A549 (cell line): ENCODE data around the gene TBX5. TPM values are rescaled to one million over a fixed set of nuclear protein-coding genes. Genes with fewer than 3 reads are reported as not detected.

Experiments used
- ATAC-seq, 2 experiments: fragments of 200-7000 bp in 1 of 2; fragments of >200 bp in 1 of 2; cut with Nextera tagmentation in 1 of 2; cut with Tn5 transposase in 1 of 2; 3 replicates each; pipeline versions ENCODE4 v1.8.0 to v1.9.1; 2018 to 2020; ENCODE audit warnings: mild to moderate bottlenecking in 1 of 2, moderate library complexity in 1 of 2
- CTCF ChIA-PET: fragments of 300-600 bp; sonication (Branson Sonifier 250); formaldehyde crosslinking; extraction: SDS; loops from one replicate; lab custom pipeline; 2021; ENCODE audit warnings: antibody characterized with exemption, inconsistent platforms; lab: Yijun Ruan, JAX
- POLR2A ChIA-PET: fragments of 350-600 bp; formaldehyde crosslinking; extraction: SDS; loops from one replicate; lab custom pipeline; 2021; ENCODE audit warnings: antibody characterized with exemption, inconsistent platforms; lab: Yijun Ruan, JAX
- DNase-seq, 2 experiments: peaks; one replicate each; pipeline versions ENCODE4 v3.0.0 to v3.0.0-alpha.2; 2011 to 2016; ENCODE audit warnings: low read depth in 1 of 2, low spot score in 1 of 2
- FAIRE-seq: peaks from 2 replicates; lab custom pipeline; 2011; peaks lifted over from hg19 to GRCh38; lab: Jason Lieb, UNC
- H3K27ac ChIP-seq, 2 experiments: fragments of >200 bp; sonication (Bioruptor Twin); formaldehyde crosslinking; 3 replicates each; pipeline ENCODE4 v1.5.1; 2016 to 2017
- H3K4me1 ChIP-seq: fragments of >200 bp; sonication (Bioruptor Twin); formaldehyde crosslinking; 3 replicates; pipeline ENCODE4 v1.6.1; 2016
- H3K4me2 ChIP-seq: fragments of >200 bp; sonication (Bioruptor Twin); formaldehyde crosslinking; 3 replicates; pipeline ENCODE4 v1.6.1; 2016
- H3K4me3 ChIP-seq: fragments of >200 bp; sonication (Bioruptor Twin); formaldehyde crosslinking; 3 replicates; pipeline ENCODE4 v1.5.1; 2016
- H3K9me3 ChIP-seq: fragments of >200 bp; sonication (Bioruptor Twin); formaldehyde crosslinking; 3 replicates; pipeline ENCODE4 v1.6.1; 2016
- ATOH8 ChIP-seq: fragments of 250-450 bp; sonication (Bioruptor Pico); IDR thresholded peaks from 2 replicates; pipeline ENCODE4 v1.5.0; 2020; ENCODE audit warnings: low read depth, mild to moderate bottlenecking, moderate library complexity
- BHLHE40 ChIP-seq: IDR thresholded peaks from 2 replicates; pipeline ENCODE4 v1.6.1; 2012; ENCODE audit warnings: low read depth, low read length, inconsistent platforms
- CEBPB ChIP-seq, 2 experiments: fragments of >200 bp in 1 of 2; sonication (Bioruptor Twin) in 1 of 2; formaldehyde crosslinking in 1 of 2; IDR thresholded peaks; 2 replicates each; pipeline ENCODE4 v1.6.1; 2012 to 2016
- CHD4 ChIP-seq: fragments of 200-600 bp; sonication (generic); IDR thresholded peaks from 2 replicates; pipeline ENCODE4 v1.6.1; 2016; ENCODE audit warnings: antibody characterized with exemption, mild to moderate bottlenecking, borderline replicate concordance
- FOXS1 ChIP-seq: fragments of 250-450 bp; sonication (Bioruptor Pico); IDR thresholded peaks from 2 replicates; pipeline ENCODE4 v1.5.0; 2020; ENCODE audit warnings: mild to moderate bottlenecking, moderate library complexity
- GATA3 ChIP-seq: IDR thresholded peaks from 2 replicates; pipeline ENCODE4 v1.6.1; 2012; ENCODE audit warnings: borderline replicate concordance
- HES2 ChIP-seq: fragments of >200 bp; sonication (Bioruptor Twin); formaldehyde crosslinking; IDR thresholded peaks from 2 replicates; pipeline ENCODE4 v1.6.1; 2016
- HOXA7 ChIP-seq: fragments of 250-450 bp; sonication (Bioruptor Pico); IDR thresholded peaks from 2 replicates; pipeline ENCODE4 v1.5.0; 2020; ENCODE audit warnings: mild to moderate bottlenecking, moderate library complexity
- JUN ChIP-seq, 2 experiments: fragments of >200 bp; sonication (Bioruptor Twin); formaldehyde crosslinking; IDR thresholded peaks; 2 replicates in 1 of 2; 3 replicates in 1 of 2; pipeline ENCODE4 v1.6.1; 2016 to 2017
- JUNB ChIP-seq: fragments of >200 bp; sonication (Bioruptor Twin); formaldehyde crosslinking; IDR thresholded peaks from 2 replicates; pipeline ENCODE4 v1.6.1; 2016
- MAZ ChIP-seq: fragments of 150-350 bp; IDR thresholded peaks from 2 replicates; pipeline ENCODE4 v1.6.1; 2014; ENCODE audit warnings: antibody characterized with exemption, low read depth, low read length, borderline replicate concordance
- MYC ChIP-seq: IDR thresholded peaks from 2 replicates; pipeline ENCODE4 v1.6.1; 2012; ENCODE audit warnings: mild to moderate bottlenecking, inconsistent platforms, low read length, improper control_type of control experiment, borderline replicate concordance
- PHF8 ChIP-seq: fragments of 200-600 bp; sonication (generic); IDR thresholded peaks from 2 replicates; pipeline ENCODE4 v1.6.1; 2016; ENCODE audit warnings: low read depth, mild to moderate bottlenecking, antibody characterized with exemption, moderate library complexity, borderline replicate concordance
- RNF2 ChIP-seq: fragments of 200-600 bp; sonication (generic); IDR thresholded peaks from 2 replicates; pipeline ENCODE4 v1.6.1; 2016; ENCODE audit warnings: low read depth, mild to moderate bottlenecking, antibody characterized with exemption, moderate library complexity, borderline replicate concordance
- SREBF2 ChIP-seq: fragments of 450-650 bp; IDR thresholded peaks from 2 replicates; pipeline ENCODE4 v1.6.1; 2014; ENCODE audit warnings: mild to moderate bottlenecking, moderate library complexity
- TFCP2L1 ChIP-seq: fragments of 250-450 bp; sonication (Bioruptor Pico); IDR thresholded peaks from 2 replicates; pipeline ENCODE4 v1.5.0; 2021; ENCODE audit warnings: mild to moderate bottlenecking
- TP53 ChIP-seq: fragments of 250-450 bp; sonication (Bioruptor Pico); IDR thresholded peaks from 2 replicates; pipeline ENCODE4 v1.5.0; 2021; ENCODE audit warnings: mild to moderate bottlenecking, moderate library complexity
- ZFP36 ChIP-seq: fragments of 450-650 bp; IDR thresholded peaks from 2 replicates; pipeline ENCODE4 v1.6.1; 2014; ENCODE audit warnings: borderline replicate concordance; ENCODE audit not compliant: partially characterized antibody
- WGBS: methylation state at CpG from one replicate; pipeline ENCODE4 v1.1.6; 2017; ENCODE audit errors: missing lambda C conversion rate; 5-methylcytosine and 5-hydroxymethylcytosine counted together
- polyA plus RNA-seq, 4 experiments: library from polyadenylated mRNA; depleted of rRNA in 3 of 4; stranded (reverse); fragments of >200 nt; fragmentation: RNase III in 1 of 4; extraction: RNeasy Plus Mini Kit Qiagen cat#74134 plus additional on column Dnase treatment in 1 of 4; gene quantifications; 2 replicates in 3 of 4; 3 replicates in 1 of 4; pipeline ENCODE4 v1.2.3, GENCODE V29; 2011 to 2017
- TF ChIP-seq, protein P1 (sequence below): fragments of 250-450 bp; sonication (Bioruptor Pico); IDR thresholded peaks from 2 replicates; pipeline ENCODE4 v1.5.0; 2021; ENCODE audit warnings: mild to moderate bottlenecking, moderate library complexity, borderline replicate concordance
- TF ChIP-seq, protein P2 (sequence below): fragments of 200-600 bp; sonication (generic); IDR thresholded peaks from 2 replicates; pipeline ENCODE4 v1.6.1; 2016; ENCODE audit warnings: antibody characterized with exemption, mild to moderate bottlenecking, moderate library complexity
- TF ChIP-seq, protein P3 (sequence below): fragments of 450-650 bp; IDR thresholded peaks from 2 replicates; pipeline ENCODE4 v1.6.1; 2014; ENCODE audit warnings: antibody characterized with exemption

Gene TBX5
- polyA plus RNA-seq, 2 of the 4 experiments (the other 2 are of a cell fraction), result not detected

GRCh38 chr12:114407842-114408411 lies 2.0 kb upstream of the TBX5 start:
- FAIRE-seq (no peak), DNase-seq (no peak), ATAC-seq (no peak)
- no peak overlapping the region for H3K27ac ChIP-seq
- no peak overlapping the region for H3K4me3 ChIP-seq
- H3K9me3 ChIP-seq, result no peaks in the 10 kb centered on the region
- H3K4me2 ChIP-seq, result no peak overlapping the region
- ChIA-PET POLR2A (no interaction called here), CTCF (no interaction called here)
- no peaks in the 10 kb centered on the region for H3K4me1 ChIP-seq
- WGBS, result 65% methylated on average over 31 of the region's 31 CpGs
- TF ChIP-seq ZFP36, result no peak

DNA sequence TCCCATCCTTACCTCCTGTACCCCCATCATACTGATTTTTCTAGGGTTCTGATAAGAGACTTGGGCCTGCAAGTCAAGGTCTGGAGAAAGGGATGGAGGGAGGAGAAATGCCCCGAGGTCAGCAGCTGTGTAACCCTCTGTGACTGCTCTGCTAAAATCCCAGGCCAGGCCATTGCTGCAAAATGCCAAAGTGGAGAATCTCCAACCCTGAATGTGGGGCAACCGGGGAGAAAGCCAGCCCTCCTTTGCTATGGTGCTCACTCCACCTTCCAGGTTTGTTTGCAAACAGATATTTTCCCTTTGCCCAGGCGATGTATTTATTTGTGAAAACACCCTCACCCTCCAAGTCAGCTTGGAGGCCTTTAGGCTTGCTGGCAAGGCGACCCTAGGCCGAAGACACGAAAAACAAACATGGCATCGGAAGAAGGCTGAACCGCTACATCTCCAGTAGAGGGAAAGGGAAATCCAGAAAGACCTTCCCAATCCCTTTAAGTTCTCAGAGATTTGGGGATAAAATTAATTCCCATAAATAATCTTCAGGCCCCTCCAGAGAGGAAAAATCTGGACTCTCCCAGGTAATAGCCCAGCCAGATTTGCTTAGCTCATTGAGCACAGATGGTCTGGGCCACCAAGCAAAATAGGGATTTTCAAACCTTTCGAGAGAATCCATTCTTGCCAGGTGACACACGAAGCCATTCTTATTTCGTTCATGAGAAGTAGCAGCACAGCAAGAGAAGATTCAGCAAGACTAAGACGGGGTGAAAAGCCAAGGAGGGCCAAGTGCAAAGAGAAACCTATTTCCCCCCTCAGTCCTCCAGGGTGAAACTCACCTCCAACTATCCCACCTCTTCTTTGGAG lies 1.3 kb upstream of the TBX5 start:
- no peaks in the 10 kb centered on the region for H3K9me3 ChIP-seq
- FAIRE-seq (no peak), DNase-seq (no peak), ATAC-seq (no peak)
- no peak overlapping the region for H3K4me3 ChIP-seq
- H3K4me1 ChIP-seq, result no peaks in the 10 kb centered on the region
- no peak overlapping the region for H3K27ac ChIP-seq
- POLR2A ChIA-PET, result no interaction called here
- H3K4me2 ChIP-seq, result no peak overlapping the region
- CTCF ChIA-PET, result no interaction called here
- TF ChIP-seq TFCP2L1 (CRISPR knock-in tag), result no peak
- TF ChIP-seq CEBPB (IDR thresholded peaks at IDR 0.05), result no peak
- TF ChIP-seq FOXS1 (CRISPR knock-in tag), result no peak
- TF ChIP-seq HOXA7 (CRISPR knock-in tag), result no peak
- TF ChIP-seq JUNB, result no peak
- TF ChIP-seq GATA3, result no peak
- TF ChIP-seq, protein P1, sequence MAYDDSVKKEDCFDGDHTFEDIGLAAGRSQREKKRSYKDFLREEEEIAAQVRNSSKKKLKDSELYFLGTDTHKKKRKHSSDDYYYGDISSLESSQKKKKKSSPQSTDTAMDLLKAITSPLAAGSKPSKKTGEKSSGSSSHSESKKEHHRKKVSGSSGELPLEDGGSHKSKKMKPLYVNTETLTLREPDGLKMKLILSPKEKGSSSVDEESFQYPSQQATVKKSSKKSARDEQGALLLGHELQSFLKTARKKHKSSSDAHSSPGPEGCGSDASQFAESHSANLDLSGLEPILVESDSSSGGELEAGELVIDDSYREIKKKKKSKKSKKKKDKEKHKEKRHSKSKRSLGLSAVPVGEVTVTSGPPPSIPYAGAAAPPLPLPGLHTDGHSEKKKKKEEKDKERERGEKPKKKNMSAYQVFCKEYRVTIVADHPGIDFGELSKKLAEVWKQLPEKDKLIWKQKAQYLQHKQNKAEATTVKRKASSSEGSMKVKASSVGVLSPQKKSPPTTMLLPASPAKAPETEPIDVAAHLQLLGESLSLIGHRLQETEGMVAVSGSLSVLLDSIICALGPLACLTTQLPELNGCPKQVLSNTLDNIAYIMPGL (CRISPR knock-in tag), result no peak
- no peak for TF ChIP-seq BHLHE40
- TF ChIP-seq ATOH8 (CRISPR knock-in tag), result no peak
- no peak for TF ChIP-seq JUN (IDR thresholded peaks at IDR 0.05)
- TF ChIP-seq CHD4, result no peak
- TF ChIP-seq, protein P2, sequence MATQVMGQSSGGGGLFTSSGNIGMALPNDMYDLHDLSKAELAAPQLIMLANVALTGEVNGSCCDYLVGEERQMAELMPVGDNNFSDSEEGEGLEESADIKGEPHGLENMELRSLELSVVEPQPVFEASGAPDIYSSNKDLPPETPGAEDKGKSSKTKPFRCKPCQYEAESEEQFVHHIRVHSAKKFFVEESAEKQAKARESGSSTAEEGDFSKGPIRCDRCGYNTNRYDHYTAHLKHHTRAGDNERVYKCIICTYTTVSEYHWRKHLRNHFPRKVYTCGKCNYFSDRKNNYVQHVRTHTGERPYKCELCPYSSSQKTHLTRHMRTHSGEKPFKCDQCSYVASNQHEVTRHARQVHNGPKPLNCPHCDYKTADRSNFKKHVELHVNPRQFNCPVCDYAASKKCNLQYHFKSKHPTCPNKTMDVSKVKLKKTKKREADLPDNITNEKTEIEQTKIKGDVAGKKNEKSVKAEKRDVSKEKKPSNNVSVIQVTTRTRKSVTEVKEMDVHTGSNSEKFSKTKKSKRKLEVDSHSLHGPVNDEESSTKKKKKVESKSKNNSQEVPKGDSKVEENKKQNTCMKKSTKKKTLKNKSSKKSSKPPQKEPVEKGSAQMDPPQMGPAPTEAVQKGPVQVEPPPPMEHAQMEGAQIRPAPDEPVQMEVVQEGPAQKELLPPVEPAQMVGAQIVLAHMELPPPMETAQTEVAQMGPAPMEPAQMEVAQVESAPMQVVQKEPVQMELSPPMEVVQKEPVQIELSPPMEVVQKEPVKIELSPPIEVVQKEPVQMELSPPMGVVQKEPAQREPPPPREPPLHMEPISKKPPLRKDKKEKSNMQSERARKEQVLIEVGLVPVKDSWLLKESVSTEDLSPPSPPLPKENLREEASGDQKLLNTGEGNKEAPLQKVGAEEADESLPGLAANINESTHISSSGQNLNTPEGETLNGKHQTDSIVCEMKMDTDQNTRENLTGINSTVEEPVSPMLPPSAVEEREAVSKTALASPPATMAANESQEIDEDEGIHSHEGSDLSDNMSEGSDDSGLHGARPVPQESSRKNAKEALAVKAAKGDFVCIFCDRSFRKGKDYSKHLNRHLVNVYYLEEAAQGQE, result no peak
- TF ChIP-seq MAZ, result no peak
- no peak for TF ChIP-seq MYC
- no peak for TF ChIP-seq PHF8
- TF ChIP-seq, protein P3, sequence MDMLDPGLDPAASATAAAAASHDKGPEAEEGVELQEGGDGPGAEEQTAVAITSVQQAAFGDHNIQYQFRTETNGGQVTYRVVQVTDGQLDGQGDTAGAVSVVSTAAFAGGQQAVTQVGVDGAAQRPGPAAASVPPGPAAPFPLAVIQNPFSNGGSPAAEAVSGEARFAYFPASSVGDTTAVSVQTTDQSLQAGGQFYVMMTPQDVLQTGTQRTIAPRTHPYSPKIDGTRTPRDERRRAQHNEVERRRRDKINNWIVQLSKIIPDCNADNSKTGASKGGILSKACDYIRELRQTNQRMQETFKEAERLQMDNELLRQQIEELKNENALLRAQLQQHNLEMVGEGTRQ, result no peak
- TF ChIP-seq SREBF2, result no peak
- no peak for TF ChIP-seq TP53 (CRISPR knock-in tag)
- TF ChIP-seq HES2, result no peak
- no peak for TF ChIP-seq RNF2
- WGBS, result 40% methylated on average over 12 of the region's 12 CpGs
